Chondrocyte (in vitro differentiated cells): ENCODE measurements around the gene CGRRF1. TPM values are rescaled to one million over a fixed set of nuclear protein-coding genes. Genes with fewer than 3 reads are reported as not detected.

ENCODE experiments used
- DNase-seq: peaks from one replicate; pipeline ENCODE4 v3.0.0; 2021; ENCODE audit warnings: mixed read lengths, low spot score
- H3K27ac Mint-ChIP-seq: one replicate; pipeline ENCODE4 v1.8.0; 2021; ENCODE audit warnings: mild to moderate bottlenecking, moderate library complexity, mixed read lengths; ENCODE audit not compliant: unreplicated experiment
- H3K27me3 Mint-ChIP-seq: 2 replicates; pipeline ENCODE4 v1.8.0; 2021; ENCODE audit warnings: low read depth, mixed read lengths
- H3K36me3 Mint-ChIP-seq: 2 replicates; pipeline ENCODE4 v1.8.0; 2021; ENCODE audit warnings: low read depth, mixed read lengths
- H3K4me1 Mint-ChIP-seq: 2 replicates; pipeline ENCODE4 v1.8.0; 2021; ENCODE audit warnings: low read depth, mild to moderate bottlenecking, mixed read lengths
- H3K4me3 Mint-ChIP-seq: one replicate; pipeline ENCODE4 v1.8.0; 2021; ENCODE audit warnings: mild to moderate bottlenecking, moderate library complexity, mixed read lengths; ENCODE audit not compliant: unreplicated experiment
- H3K9me3 Mint-ChIP-seq: 2 replicates; pipeline ENCODE4 v1.8.0; 2021; ENCODE audit warnings: low read depth, mixed read lengths
- CTCF ChIP-seq: fragments of 200-600 bp; sonication (generic); IDR thresholded peaks from 2 replicates; pipeline ENCODE4 v1.5.0; 2021; ENCODE audit warnings: antibody characterized with exemption, mild to moderate bottlenecking, moderate library complexity
- total RNA-seq: library from RNA; stranded (reverse); gene quantifications from 3 replicates; pipeline ENCODE4 v1.2.1, GENCODE V29; 2021

The CGRRF1 gene
- total RNA-seq, 1 donor from 2014 or later = 17.6 TPM

GRCh38 chr14:54489731-54490444, 19.8 kb upstream of the CGRRF1 start:
- H3K4me3 Mint-ChIP-seq = peak overlapping the region; percentile 85
- H3K36me3 Mint-ChIP-seq = peaks cover 4% of the 10 kb centered on the region
- H3K27me3 Mint-ChIP-seq = no peaks in the 10 kb centered on the region
- H3K4me1 Mint-ChIP-seq = peaks cover 36% of the 10 kb centered on the region
- no peaks in the 10 kb centered on the region for H3K9me3 Mint-ChIP-seq
- no peak for TF ChIP-seq CTCF
- DNase-seq = no peak
- peak overlapping the region; percentile 88 for H3K27ac Mint-ChIP-seq

- H3K27me3 Mint-ChIP-seq = no peaks in the 10 kb centered on the region
- no peak overlapping the region for H3K4me3 Mint-ChIP-seq
These were observed 19.1 kb upstream of the CGRRF1 start for GRCh38 chr14:54490445-54491175.

GRCh38 chr14:54493293-54493692, 16.4 kb upstream of the CGRRF1 start:
- no peak for DNase-seq
- no peaks in the 10 kb centered on the region for H3K9me3 Mint-ChIP-seq
- no peaks in the 10 kb centered on the region for H3K36me3 Mint-ChIP-seq
- H3K27ac Mint-ChIP-seq = no peak overlapping the region
- TF ChIP-seq CTCF = peak; percentile 18
- no peak overlapping the region for H3K4me3 Mint-ChIP-seq
- H3K27me3 Mint-ChIP-seq = peaks cover under 1% of the 10 kb centered on the region
- H3K4me1 Mint-ChIP-seq = peaks cover 12% of the 10 kb centered on the region

More at GRCh38 chr14:54490445-54491175, 19.1 kb upstream of the CGRRF1 start:
- H3K9me3 Mint-ChIP-seq = no peaks in the 10 kb centered on the region
- H3K4me1 Mint-ChIP-seq = peaks cover 29% of the 10 kb centered on the region
- DNase-seq = no peak
- H3K27ac Mint-ChIP-seq = no peak overlapping the region
- TF ChIP-seq CTCF = no peak
- peaks cover 4% of the 10 kb centered on the region for H3K36me3 Mint-ChIP-seq

GRCh38 chr14:54497224-54497623, 12.5 kb upstream of the CGRRF1 start:
- Mint-ChIP-seq H3K36me3 (no peaks in the 10 kb centered on the region), H3K27me3 (peaks cover 2% of the 10 kb centered on the region), H3K9me3 (no peaks in the 10 kb centered on the region), H3K27ac (no peak overlapping the region), H3K4me1 (peaks cover 4% of the 10 kb centered on the region), H3K4me3 (no peak overlapping the region)
- TF ChIP-seq CTCF = no peak
- no peak for DNase-seq

GRCh38 chr14:54498095-54498531, 11.6 kb upstream of the CGRRF1 start:
- Mint-ChIP-seq H3K27me3 (peaks cover 2% of the 10 kb centered on the region), H3K27ac (no peak overlapping the region), H3K4me1 (peaks cover 4% of the 10 kb centered on the region), H3K4me3 (no peak overlapping the region), H3K36me3 (no peaks in the 10 kb centered on the region), H3K9me3 (no peaks in the 10 kb centered on the region)
- no peak for DNase-seq
- no peak for TF ChIP-seq CTCF
